GM18526 (cell line): ENCODE results near the gene DNAJC1.

Source experiments
- POLR2A ChIP-seq: IDR thresholded peaks from 3 replicates; pipeline ENCODE4 v1.6.1; 2011; ENCODE audit not compliant: insufficient read length; ENCODE audit errors: extremely low read depth

DNAJC1 gene

DNA sequence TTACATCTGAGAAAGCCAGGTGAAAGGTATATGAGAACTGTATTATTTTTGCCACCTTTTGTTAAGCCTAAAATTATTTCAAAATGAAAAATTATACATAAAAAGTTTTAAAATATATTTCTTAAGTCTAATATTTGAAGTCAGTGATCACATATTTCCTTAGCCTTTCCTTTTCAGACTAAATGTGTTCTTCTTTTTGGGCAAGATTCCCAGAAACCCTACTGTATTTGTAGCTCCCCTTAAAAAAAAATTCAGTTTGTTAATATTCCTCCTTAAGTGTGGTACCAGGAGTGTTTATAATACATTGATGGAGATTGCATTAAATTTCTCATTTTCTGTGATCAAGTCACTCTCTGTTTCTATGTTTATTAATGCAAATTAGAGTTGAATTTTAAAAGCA is 22.8 kb downstream of the DNAJC1 start:
- TF ChIP-seq POLR2A, result no peak

DNA sequence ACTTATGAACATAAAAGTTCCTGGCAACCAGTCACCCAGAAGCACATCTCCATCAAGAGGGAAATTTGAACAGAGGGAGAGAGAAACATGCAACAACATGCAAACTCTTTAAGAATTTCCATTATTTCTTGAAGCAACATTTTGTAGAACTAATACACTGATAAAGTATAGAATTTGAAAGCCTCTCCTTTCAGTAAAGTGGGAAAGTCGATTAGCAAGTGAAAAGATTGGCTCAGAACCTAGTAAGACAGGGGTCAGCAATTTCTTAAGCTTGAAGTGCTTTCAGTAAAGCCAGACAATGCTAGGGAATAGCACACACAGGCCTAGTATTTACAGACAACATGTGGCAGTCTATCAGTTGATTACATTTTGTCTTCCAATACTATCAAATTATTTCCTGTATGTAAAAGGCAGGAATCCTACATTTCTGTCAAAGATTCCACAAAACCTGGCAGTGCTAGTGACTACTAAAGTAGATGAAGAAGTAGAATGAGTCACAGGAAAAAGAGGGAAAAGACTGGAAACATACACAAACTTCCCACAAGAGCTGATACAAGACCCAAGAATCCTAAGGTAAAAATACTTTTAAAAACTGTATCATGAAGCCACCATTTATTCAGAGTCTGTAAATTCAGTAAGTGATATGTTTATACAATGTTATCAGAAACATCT is 25.2 kb downstream of the DNAJC1 start:
- TF ChIP-seq POLR2A, result no peak

DNA sequence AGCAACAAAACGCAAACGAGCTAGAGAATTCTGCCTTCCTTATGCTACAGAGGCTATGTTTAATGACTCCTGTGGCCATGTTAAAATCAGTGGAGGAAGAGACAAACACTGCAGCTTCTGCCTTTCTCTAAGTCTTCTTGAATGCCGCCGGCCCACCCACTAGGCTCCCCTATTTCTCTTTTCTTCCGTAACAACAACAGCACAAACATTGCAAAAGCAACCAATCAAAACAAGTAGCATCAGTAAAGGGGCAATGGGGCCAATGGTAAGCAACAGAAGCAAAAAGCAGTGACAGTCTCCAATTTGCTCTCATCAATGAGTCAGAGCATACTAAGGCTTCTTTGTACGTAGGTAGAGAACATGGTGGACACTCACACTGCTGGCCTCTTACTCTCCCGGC is 26.8 kb downstream of the DNAJC1 start:
- TF ChIP-seq POLR2A, result no peak

DNA sequence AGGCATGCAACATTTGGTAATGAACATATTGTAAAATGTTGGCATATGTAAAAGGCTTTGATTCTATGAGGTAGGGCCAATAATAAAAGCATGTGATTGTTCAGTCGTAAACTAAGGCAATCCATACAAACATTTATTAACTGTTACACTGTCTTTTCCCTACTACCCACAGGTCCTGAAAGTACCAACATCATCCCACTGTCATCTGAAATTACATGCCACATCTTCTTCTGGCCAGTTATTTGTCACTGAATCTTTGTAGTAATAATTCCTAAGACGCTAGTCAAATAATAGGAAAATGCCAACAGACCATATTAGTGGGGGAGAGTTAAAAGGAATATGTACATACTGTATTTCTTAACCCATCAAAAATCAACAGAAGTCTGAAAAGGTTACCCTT is 27.2 kb downstream of the DNAJC1 start:
- TF ChIP-seq POLR2A, result no peak

DNA sequence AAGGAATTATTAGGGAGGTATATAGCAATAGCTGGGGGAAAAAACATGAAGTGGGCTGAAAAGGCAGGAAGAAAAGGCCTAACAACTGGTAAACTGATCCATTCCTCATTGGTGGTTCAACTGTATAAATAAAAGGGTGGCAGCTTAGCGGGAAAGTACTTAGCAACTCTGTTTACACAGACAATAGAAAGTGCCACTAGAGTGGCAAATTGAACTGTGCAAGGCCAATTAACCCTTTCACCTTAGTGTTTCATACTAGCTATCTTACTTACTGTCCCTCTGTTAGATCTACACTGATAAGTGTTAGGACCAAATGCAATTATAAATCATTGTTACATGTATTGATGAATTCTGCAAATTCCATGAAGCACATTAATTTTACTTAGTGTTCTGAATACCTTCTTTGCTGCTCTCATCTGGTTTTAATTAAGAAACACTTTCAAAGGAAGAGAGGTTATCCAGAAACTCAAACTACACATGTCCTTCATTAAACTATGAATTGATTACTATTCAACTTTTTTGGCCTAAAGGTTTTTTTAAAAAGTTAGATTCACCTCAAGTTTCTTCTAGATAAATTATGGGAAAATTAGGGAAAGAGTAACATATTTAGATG is 28.0 kb downstream of the DNAJC1 start:
- no peak for TF ChIP-seq POLR2A

DNA sequence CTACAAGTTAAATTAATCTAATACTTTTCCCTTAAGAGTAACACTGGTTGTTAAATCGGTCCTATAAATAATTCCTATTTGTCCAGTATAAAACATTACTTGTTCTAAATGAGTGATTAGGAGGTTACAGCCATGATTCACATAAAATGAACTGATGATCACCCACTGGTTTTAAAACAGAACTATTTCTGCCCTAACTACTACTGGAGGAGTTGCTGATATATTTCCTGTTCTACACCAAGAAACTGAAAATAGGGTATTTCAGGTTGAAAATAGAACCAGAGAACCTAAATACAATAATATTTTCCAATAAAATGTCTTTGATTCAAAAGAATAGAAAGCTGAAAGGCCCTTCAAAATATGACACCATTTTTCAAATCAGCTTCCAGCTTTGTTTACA is 30.9 kb downstream of the DNAJC1 start:
- TF ChIP-seq POLR2A, result no peak

DNA sequence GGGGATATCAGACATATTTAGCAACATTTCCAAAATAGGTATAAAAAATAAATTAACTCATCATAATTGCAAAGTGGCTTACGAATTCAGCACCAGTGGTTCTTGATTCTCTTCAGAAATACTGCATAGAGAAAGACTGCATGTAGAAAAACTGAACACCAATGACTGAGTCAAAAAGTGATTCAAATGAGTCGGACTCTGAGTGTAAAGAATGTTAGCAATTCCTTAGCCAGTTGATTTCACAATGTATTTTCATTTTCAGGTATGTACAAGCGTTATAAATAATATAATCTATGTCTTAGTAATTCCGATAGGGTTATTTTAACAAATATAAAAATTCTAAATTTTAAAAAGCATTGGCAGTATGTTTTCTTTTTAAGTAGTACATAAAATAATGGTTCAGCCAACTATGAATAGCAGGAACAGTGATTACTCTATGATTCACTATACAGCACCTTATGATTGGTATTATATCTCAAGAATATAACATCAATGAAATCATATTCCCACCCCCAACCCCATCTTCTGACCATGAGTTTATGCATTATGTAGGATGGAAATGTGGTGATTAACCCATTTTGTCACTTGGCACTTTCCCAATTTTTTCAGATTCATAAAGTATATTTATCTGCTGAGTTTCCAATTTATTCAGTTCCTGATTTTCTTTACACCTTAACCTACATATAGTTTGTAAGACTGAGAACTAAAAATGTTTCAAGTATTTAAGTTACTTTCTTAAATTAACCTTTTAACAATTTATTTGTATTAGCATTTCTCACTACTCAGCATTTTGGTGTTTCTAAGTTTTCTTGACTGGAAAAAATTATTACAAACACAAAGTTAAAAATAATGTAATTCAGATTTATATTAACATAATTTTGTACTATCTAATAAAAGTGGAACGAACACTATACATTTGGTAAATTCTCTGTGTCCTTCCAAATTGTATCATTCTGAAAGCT is 33.9 kb downstream of the DNAJC1 start:
- no peak for TF ChIP-seq POLR2A

DNA sequence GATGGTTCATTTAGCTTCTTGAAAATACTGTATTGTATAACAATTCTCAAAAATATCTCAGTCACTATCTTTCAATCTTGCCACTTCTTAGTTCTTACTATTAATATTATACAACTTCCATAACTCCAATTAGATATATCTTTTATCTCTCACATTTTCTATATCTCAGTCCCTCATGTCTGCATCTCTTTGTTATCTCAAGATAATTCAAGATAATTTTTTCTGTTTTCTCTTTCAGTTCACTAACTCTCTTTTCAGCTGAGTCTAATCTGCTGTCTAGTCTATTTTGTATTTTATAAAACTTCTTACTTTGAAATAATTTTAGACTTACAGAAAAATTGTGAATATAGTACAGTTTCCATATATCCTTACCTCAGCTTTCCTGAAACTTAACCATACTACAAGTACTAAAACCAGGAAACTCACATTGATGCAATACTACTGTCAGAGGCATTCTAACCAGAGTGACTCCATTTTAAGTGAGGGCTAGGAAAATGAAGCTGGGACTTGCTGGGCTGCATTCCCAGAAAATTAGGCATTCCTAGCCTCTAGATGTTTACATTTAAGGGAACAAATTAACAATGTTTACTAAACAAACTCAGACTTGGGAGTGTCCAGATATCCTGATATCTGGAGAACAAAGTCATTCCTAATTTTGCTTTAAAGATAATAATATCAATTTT is 38.4 kb downstream of the DNAJC1 start:
- no peak for TF ChIP-seq POLR2A

DNA sequence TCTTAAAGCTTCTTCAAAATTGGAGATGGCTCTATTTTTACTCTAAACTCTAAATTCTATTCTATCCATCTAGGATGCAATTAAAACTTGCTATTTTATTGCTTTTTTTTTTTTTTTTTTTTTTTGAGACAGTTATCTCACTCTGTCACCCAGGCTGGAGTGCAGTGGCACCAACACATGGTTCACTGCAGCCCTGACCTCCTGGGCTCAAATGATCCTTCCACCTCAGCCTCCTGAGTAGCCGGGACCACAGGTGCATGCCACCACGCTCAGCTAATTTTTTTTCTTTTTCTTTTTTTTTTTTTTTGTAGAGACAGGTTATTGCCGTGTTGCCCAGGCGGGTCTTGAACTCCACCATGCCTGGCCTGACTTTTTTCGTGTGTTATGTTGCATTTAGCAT is 41.2 kb downstream of the DNAJC1 start:
- no peak for TF ChIP-seq POLR2A

DNA sequence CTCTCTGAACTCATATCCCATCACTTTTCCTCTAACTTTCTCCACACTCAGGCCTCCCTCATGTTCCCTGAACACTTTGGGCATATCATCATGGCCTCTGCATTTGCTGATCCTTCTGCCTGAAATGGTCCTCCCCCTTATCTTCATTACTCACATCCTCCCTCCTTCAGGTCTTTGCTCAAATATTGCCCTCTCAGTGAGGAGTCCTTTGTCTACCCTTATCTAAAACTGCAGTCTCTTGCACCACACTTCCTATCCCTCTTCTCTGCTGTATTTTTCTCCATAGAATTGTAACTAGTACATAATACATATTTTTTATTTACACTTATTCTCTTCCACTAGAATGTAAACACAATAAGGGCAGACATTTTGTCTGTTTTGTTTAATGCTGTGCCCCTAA is 41.7 kb downstream of the DNAJC1 start:
- TF ChIP-seq POLR2A, result no peak

DNA sequence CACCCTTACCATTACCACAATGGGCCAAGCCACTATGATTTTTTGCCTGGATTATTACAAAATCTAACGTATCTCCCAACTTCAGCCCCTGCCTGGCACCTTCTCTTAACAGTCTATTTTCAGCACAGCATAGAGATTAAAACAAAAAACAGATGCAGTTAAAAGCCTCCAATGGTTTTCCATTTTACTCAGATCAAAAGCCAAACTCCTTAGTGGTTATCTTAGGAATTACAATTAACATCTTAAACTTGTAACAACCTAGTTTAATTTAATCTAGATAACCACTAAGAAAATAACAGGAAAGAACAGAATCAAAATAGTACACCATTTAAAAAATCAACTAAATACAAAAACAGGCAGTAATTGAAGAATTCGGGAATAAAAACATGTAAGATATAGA is 43.5 kb downstream of the DNAJC1 start:
- no peak for TF ChIP-seq POLR2A

DNA sequence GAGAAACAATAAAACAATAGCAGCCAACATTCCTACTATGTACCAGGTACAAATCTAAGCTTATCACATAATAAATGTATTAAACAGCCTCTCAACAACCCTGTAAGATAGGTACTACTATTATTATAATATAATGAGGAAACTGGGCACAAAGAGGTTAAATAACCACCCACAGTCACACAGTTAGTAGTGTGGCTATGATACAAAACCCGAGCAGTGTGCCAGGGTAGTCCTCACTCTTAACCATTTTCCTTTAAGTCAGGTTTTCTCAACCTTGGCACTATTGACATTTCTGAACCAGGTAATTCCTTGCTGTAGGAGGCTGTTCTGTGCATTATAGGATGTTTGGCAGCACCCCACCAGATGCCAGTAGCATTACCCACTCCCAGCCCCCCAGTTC is 48.8 kb downstream of the DNAJC1 start:
- TF ChIP-seq POLR2A, result no peak

DNA sequence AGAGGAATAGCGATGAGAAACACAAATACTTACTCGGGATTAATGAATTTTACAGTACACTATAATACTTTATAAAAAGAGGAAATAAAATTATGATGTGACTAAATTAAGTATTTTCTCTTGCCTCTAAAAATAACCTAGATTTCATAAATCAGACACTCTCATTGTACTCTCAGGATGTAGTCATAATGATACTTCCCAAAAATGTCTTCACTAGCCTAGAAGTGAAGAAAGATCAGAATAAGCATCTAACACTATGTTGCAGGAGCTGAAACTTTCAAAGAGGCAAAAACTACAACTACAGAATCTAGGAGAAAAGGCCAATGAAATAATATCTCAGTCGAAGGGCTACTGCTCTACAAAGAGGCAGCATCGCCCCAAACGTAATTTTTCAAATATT is 49.4 kb downstream of the DNAJC1 start:
- TF ChIP-seq POLR2A, result no peak

DNA sequence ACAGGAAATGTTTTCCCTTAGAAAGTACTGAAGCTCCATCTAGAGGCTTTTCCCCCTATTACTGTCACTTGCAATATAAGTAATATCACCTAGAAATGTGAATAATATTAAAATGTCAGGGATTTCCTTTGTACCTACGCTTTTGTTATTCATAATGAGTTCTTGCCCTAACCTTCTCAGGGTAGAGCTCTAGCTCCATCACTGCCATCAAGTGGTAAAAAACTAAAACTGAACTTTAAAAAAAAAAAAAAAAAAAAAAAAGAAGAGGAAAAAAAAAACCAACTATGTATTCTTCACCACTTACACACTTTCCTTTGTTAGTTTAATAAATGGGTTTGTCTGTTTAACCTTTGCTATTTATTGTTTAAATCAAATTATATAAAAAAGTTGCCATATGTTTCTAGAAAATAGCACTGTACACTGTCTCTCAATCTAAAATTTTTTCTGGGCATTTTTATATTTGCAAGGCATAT is 49.9 kb downstream of the DNAJC1 start:
- TF ChIP-seq POLR2A, result no peak

DNA sequence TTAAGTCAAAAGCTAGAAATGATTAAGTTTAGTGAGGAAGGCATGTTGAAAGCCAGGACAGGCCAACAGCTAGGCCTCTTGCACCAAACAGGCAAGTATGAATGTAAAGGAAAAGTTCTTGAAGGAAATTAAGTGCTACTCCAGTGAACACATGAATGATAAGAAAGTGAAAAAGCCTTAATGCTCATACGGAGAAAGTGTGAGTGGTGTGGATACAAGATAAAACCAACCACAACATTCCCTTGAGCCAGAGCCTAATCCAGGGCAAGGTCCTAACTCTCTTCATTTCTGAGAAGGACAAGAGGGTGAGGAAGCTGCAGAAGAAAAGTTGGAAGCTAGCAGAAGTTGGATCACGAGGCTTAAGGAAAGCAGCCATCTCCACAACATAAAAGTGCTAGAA is 53.0 kb downstream of the DNAJC1 start:
- TF ChIP-seq POLR2A, result no peak

DNA sequence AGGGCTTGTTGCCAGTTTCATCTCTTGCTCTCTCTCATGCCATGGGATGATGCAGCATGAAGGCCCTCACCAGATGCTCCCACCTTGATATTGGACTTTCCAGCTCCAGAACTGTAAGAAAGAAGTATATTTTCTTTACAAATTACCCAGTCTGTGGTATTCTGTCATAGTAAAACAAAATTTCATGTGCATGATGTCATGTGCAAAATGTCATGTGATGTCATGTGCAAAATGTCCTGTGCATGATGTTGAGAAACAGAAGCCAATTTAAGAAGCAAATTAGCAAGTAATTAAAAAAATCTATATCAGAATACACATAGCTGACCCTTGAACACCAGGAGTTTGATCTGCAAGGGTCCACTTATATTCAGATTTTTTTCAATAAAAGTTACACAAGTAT is 56.6 kb downstream of the DNAJC1 start:
- no peak for TF ChIP-seq POLR2A
